VCaP (cell line): ENCODE results near the gene DERL3.
A peak's percentile ranks its signal among the peaks of the same experiment; 100 is the strongest.

Experiments used
- H3K27ac ChIP-seq: fragments of 450-650 bp; 2 replicates; pipeline ENCODE4 v1.5.1; 2017
- CTCF ChIP-seq: fragments of 450-650 bp; conservative IDR thresholded peaks from 2 replicates; pipeline ENCODE4 v1.5.1; 2017; ENCODE audit warnings: mild to moderate bottlenecking, moderate library complexity

The DERL3 gene

GRCh38 chr22:23856721-23857605 is 18.2 kb upstream of the DERL3 start:
- TF ChIP-seq CTCF, result no peak; the same call in 1 of the 2 replicates
- peak overlapping the region; percentile 92 for H3K27ac ChIP-seq

GRCh38 chr22:23850136-23850611 is 11.4 kb upstream of the DERL3 start:
- TF ChIP-seq CTCF, result no peak
- no peak overlapping the region for H3K27ac ChIP-seq

GRCh38 chr22:23849009-23850006 is 10.5 kb upstream of the DERL3 start:
- peak; percentile 97 for TF ChIP-seq CTCF
- H3K27ac ChIP-seq, result peak overlapping the region; percentile 26; the same call in 1 of the 2 replicates

GRCh38 chr22:23847991-23848864 is 9.4 kb upstream of the DERL3 start:
- no peak overlapping the region for H3K27ac ChIP-seq
- no peak for TF ChIP-seq CTCF

GRCh38 chr22:23847310-23847920 is 8.6 kb upstream of the DERL3 start:
- H3K27ac ChIP-seq, result no peak overlapping the region

More at GRCh38 chr22:23847310-23847920, 8.6 kb upstream of the DERL3 start:
- TF ChIP-seq CTCF, result no peak
